Testis (tissue), 3 donors: ENCODE results near the gene PLA2G12A. TPM values are rescaled to one million over a fixed set of nuclear protein-coding genes. Genes with fewer than 3 reads are reported as not detected.

Experiments
- DNase-seq: peaks from one replicate; pipeline ENCODE4 v3.0.0-alpha.2; 2019
- H3K27ac ChIP-seq, 2 donors: fragments of 200-600 bp; sonication (generic); one replicate each; pipeline ENCODE4 v1.5.1; 2019
- H3K27me3 ChIP-seq: fragments of 200-600 bp; sonication (generic); one replicate; pipeline ENCODE4 v1.5.1; 2019
- H3K36me3 ChIP-seq: fragments of 200-600 bp; sonication (generic); one replicate; pipeline ENCODE4 v1.5.1; 2017; ENCODE audit warnings: low read depth; ENCODE audit errors: missing control alignments
- H3K4me1 ChIP-seq: fragments of 200-600 bp; sonication (generic); one replicate; pipeline ENCODE4 v1.5.1; 2019
- H3K4me3 ChIP-seq, 2 donors: fragments of 200-600 bp; sonication (generic); one replicate each; pipeline ENCODE4 v1.5.1; 2017 to 2019
- H3K9me3 ChIP-seq: fragments of 200-600 bp; sonication (generic); one replicate; pipeline ENCODE4 v1.5.1; 2017
- POLR2A ChIP-seq: fragments of 450-650 bp; IDR thresholded peaks from one replicate; pipeline ENCODE4 v1.6.1; 2017; ENCODE audit warnings: antibody characterized with exemption, mild to moderate bottlenecking, moderate library complexity
- WGBS, 2 donors: methylation state at CpG; one replicate each; pipeline ENCODE4 v1.1.5; 2018; 5-methylcytosine and 5-hydroxymethylcytosine counted together
- intact Hi-C: fragments of 100-400 bp; cut with DNase I; formaldehyde crosslinking; loops from one replicate; pipeline ENCODE4 v1.15.1; 2023; ENCODE audit warnings: low total_unique reads
- polyA plus RNA-seq: library from polyadenylated mRNA; stranded (reverse); fragments of 350-450 nt; fragmentation: Illumina TruSeq; extraction: RNeasy Lipid Tissue Mini Kit (QIAGEN cat#74804); gene quantifications from one replicate; pipeline ENCODE4 v1.2.3, GENCODE V29; 2014; ENCODE audit warnings: low read depth, low replicate concordance; ENCODE audit not compliant: insufficient read depth
- total RNA-seq, 2 donors: library from RNA; depleted of rRNA; stranded (reverse); fragments of >200 nt; gene quantifications; one replicate each; pipeline ENCODE4 v1.2.3, GENCODE V29; 2016
- TF ChIP-seq, protein P1 (sequence below), 3 experiments: fragments of 450-650 bp in 2 of 3; fragments of 200-600 bp in 1 of 3; sonication (generic) in 1 of 3; IDR thresholded peaks; one replicate each; pipeline ENCODE4 v1.5.1; 2016 to 2019; ENCODE audit warnings: antibody characterized with exemption in 3 of 3, mild to moderate bottlenecking in 2 of 3, moderate library complexity in 1 of 3

PLA2G12A gene
- total and polyA plus RNA-seq, 3 donors from 2014 or later = 12.2 to 20.7 (median 14.1) TPM

DNA sequence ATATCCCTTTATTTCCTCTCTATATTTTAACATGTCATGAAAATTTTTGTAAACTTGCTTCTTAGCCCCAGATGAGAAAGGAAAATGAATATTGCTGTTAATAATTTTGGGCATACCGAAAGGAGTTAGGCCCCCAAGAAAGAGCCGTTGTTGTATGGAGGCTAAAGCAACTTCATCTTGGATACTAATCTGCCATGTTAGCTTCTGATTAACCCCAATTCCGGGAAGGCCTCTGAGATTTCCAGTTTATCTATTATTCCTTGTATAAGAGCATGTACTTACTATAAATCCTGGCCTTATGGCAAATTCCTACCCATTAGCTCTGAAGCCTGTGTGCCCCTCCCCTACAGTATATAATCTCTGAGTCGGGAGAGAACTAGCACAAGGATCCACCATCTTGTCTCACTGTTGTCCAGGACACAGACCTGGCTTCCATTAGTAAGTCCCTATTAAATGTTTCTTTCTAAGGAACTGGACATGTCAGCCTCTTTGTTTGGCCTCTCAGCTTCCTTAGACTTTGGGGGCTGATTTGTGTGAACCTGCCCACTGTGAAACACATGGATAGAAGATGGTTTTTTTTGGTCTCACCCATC, 20.9 kb upstream of the PLA2G12A start:
- Histone ChIP-seq H3K4me3 (no peak overlapping the region), H3K27me3 (no peaks in the 10 kb centered on the region), H3K27ac (no peak overlapping the region), H3K9me3 (no peaks in the 10 kb centered on the region), H3K36me3 (no peaks in the 10 kb centered on the region), H3K4me1 (no peaks in the 10 kb centered on the region)
- 91 to 94% methylated on average over 4 of the region's 4 CpGs for WGBS, 2 donors
- TF ChIP-seq, protein P1, sequence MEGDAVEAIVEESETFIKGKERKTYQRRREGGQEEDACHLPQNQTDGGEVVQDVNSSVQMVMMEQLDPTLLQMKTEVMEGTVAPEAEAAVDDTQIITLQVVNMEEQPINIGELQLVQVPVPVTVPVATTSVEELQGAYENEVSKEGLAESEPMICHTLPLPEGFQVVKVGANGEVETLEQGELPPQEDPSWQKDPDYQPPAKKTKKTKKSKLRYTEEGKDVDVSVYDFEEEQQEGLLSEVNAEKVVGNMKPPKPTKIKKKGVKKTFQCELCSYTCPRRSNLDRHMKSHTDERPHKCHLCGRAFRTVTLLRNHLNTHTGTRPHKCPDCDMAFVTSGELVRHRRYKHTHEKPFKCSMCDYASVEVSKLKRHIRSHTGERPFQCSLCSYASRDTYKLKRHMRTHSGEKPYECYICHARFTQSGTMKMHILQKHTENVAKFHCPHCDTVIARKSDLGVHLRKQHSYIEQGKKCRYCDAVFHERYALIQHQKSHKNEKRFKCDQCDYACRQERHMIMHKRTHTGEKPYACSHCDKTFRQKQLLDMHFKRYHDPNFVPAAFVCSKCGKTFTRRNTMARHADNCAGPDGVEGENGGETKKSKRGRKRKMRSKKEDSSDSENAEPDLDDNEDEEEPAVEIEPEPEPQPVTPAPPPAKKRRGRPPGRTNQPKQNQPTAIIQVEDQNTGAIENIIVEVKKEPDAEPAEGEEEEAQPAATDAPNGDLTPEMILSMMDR (IDR thresholded peaks at IDR 0.05) = no peak
- TF ChIP-seq POLR2A = no peak
- DNase-seq = no peak
- intact Hi-C loops = no loop called here

GRCh38 chr4:109749388-109750082, 19.7 kb upstream of the PLA2G12A start:
- intact Hi-C loops = no loop called here
- WGBS, 2 donors = 79 to 81% methylated on average over 7 of the region's 7 CpGs
- Histone ChIP-seq H3K4me1 (no peaks in the 10 kb centered on the region), H3K27me3 (no peaks in the 10 kb centered on the region), H3K9me3 (no peaks in the 10 kb centered on the region), H3K4me3 (no peak overlapping the region), H3K36me3 (no peaks in the 10 kb centered on the region), H3K27ac (no peak overlapping the region)
- DNase-seq = no peak
- TF ChIP-seq, protein P1 (IDR thresholded peaks at IDR 0.05) = no peak
- TF ChIP-seq POLR2A = no peak

DNA sequence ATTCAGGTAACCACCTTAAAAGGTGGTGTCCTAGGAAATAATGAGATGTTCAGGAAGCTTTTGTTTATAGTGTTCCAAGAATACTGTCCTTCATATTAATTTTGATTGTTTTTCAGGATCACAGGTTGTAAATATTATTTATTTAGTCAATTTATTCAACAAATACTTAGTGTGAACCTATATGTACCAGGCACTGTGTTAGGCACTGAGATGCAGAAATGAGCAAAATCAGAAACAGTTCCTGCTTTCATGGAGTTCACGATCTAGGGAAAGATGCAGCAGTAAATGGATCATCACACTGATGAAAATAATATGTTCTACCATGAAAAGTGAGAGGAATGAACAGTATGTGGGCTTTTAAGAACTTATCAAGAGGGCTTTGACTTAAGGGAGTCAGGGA, 18.2 kb upstream of the PLA2G12A start:
- TF ChIP-seq POLR2A = no peak
- TF ChIP-seq, protein P1 (IDR thresholded peaks at IDR 0.05) = no peak
- WGBS, 2 donors = 97 to 100% methylated on average over 1 of the region's 1 CpG
- intact Hi-C loops = no loop called here
- no peak overlapping the region for H3K27ac ChIP-seq
- no peaks in the 10 kb centered on the region for H3K4me1 ChIP-seq
- no peak overlapping the region for H3K4me3 ChIP-seq
- H3K9me3 ChIP-seq = no peaks in the 10 kb centered on the region
- no peak for DNase-seq
- no peaks in the 10 kb centered on the region for H3K27me3 ChIP-seq
- no peaks in the 10 kb centered on the region for H3K36me3 ChIP-seq

- H3K9me3 ChIP-seq = no peaks in the 10 kb centered on the region
- no peak for DNase-seq
- no peaks in the 10 kb centered on the region for H3K4me1 ChIP-seq
- no peaks in the 10 kb centered on the region for H3K36me3 ChIP-seq
- intact Hi-C loops = no loop called here
- TF ChIP-seq, protein P1 (IDR thresholded peaks at IDR 0.05) = no peak
- TF ChIP-seq POLR2A = no peak
- no peaks in the 10 kb centered on the region for H3K27me3 ChIP-seq
- 83 to 100% methylated on average over 2 of the region's 2 CpGs for WGBS, 2 donors
- no peak overlapping the region for H3K27ac ChIP-seq
- no peak overlapping the region for H3K4me3 ChIP-seq
These were observed 16.9 kb upstream of the PLA2G12A start for GRCh38 chr4:109746728-109747127.

GRCh38 chr4:109745830-109746229, 16.0 kb upstream of the PLA2G12A start:
- intact Hi-C loops = no loop called here
- Histone ChIP-seq H3K9me3 (no peaks in the 10 kb centered on the region), H3K27ac (no peak overlapping the region), H3K4me1 (no peaks in the 10 kb centered on the region), H3K36me3 (no peaks in the 10 kb centered on the region), H3K27me3 (no peaks in the 10 kb centered on the region), H3K4me3 (no peak overlapping the region)
- DNase-seq = no peak
- TF ChIP-seq, protein P1 (IDR thresholded peaks at IDR 0.05) = no peak
- TF ChIP-seq POLR2A = no peak
